SK-N-SH (cell line): Measurements from ENCODE around the gene CCL4. TPM values are rescaled to one million over a fixed set of nuclear protein-coding genes. Genes with fewer than 3 reads are reported as not detected.
"Not testable (repeated sequence)": the region's sequence is repeated elsewhere in the genome, so short reads cannot be mapped to it uniquely, and the experiment has no call there.

Source experiments
- CTCF ChIA-PET: fragments of 300-600, 350-600 bp; formaldehyde crosslinking; extraction: SDS; loops from one replicate; lab custom pipeline; 2021; lab: Yijun Ruan, JAX
- POLR2A ChIA-PET: fragments of 350-600 bp; sonication (Branson Sonifier 250); formaldehyde crosslinking; extraction: SDS; loops from one replicate; lab custom pipeline; 2020; ENCODE audit warnings: antibody characterized with exemption, inconsistent platforms; lab: Yijun Ruan, JAX
- DNase-seq: peaks from one replicate; pipeline ENCODE4 v3.0.0; 2012
- H2AFZ ChIP-seq: fragments of 200-600 bp; sonication (generic); 2 replicates; pipeline ENCODE4 v1.8.1; 2016; ENCODE audit warnings: antibody characterized with exemption, mild to moderate bottlenecking, low read depth
- H3F3A ChIP-seq: fragments of 200-600 bp; sonication (generic); replicated peaks from 2 replicates; pipeline ENCODE3; 2016; ENCODE audit warnings: antibody characterized with exemption, mild to moderate bottlenecking; ENCODE audit not compliant: insufficient read depth
- H3K27ac ChIP-seq, 2 experiments: fragments of 200-500 bp in 1 of 2; fragments of 200-600 bp in 1 of 2; sonication (Bioruptor generic) in 1 of 2; sonication (generic), shearing (Covaris generic) in 1 of 2; 2 replicates each; pipeline versions ENCODE4 v1.5.1 to v1.6.1; 2014 to 2016; ENCODE audit warnings: low read depth in 2 of 2, inconsistent platforms in 1 of 2, low read length in 1 of 2, mild to moderate bottlenecking in 1 of 2, mixed read lengths in 1 of 2
- H3K27me3 ChIP-seq: fragments of 200-600 bp; sonication (generic), shearing (Covaris generic); 2 replicates; pipeline ENCODE4 v1.6.1; 2016; ENCODE audit warnings: mixed run types; ENCODE audit not compliant: insufficient read depth
- H3K36me3 ChIP-seq, 2 experiments: fragments of 200-500 bp in 1 of 2; fragments of 200-600 bp in 1 of 2; sonication (Bioruptor generic) in 1 of 2; sonication (generic) in 1 of 2; replicated peaks in 1 of 2; 2 replicates each; pipeline versions ENCODE3 to v1.5.1; 2014 to 2016; ENCODE audit warnings: low read length in 1 of 2, mild to moderate bottlenecking in 1 of 2; ENCODE audit not compliant: insufficient read depth in 2 of 2, control insufficient read depth in 1 of 2
- H3K4me1 ChIP-seq, 2 experiments: fragments of 200-500 bp in 1 of 2; fragments of 200-600 bp in 1 of 2; sonication (Bioruptor generic) in 1 of 2; sonication (generic), shearing (Covaris generic) in 1 of 2; 2 replicates each; pipeline versions ENCODE4 v1.5.1 to v1.6.1; 2014 to 2016; ENCODE audit warnings: low read depth in 1 of 2, low read length in 1 of 2, mixed run types in 1 of 2; ENCODE audit not compliant: insufficient read depth in 2 of 2, control insufficient read depth in 1 of 2
- H3K4me2 ChIP-seq: fragments of 200-600 bp; sonication (generic), shearing (Covaris generic); 2 replicates; pipeline ENCODE4 v1.6.1; 2017; ENCODE audit warnings: mixed run types
- H3K4me3 ChIP-seq, 2 experiments: fragments of 200-500 bp in 1 of 2; fragments of 200-600 bp in 1 of 2; sonication (Bioruptor generic) in 1 of 2; sonication (generic), shearing (Covaris generic) in 1 of 2; 2 replicates each; pipeline versions ENCODE4 v1.5.1 to v1.8.1; 2014 to 2016; ENCODE audit warnings: low read depth in 2 of 2, inconsistent platforms in 1 of 2, low read length in 1 of 2, mild to moderate bottlenecking in 1 of 2, mixed read lengths in 1 of 2, moderate library complexity in 1 of 2
- H3K79me2 ChIP-seq: fragments of 200-600 bp; sonication (generic); 2 replicates; pipeline ENCODE4 v1.8.1; 2017; ENCODE audit warnings: mild to moderate bottlenecking; ENCODE audit not compliant: insufficient read depth
- H3K9ac ChIP-seq: fragments of 200-600 bp; sonication (generic); 2 replicates; pipeline ENCODE4 v1.6.1; 2017; ENCODE audit warnings: mixed run types
- H3K9me2 ChIP-seq: fragments of 200-600 bp; sonication (generic); 2 replicates; pipeline ENCODE4 v1.6.1; 2017; ENCODE audit warnings: mixed run types
- H3K9me3 ChIP-seq: fragments of 200-600 bp; sonication (generic); 2 replicates; pipeline ENCODE4 v1.6.1; 2017; ENCODE audit warnings: mixed run types, mild to moderate bottlenecking, moderate library complexity
- H4K20me1 ChIP-seq: fragments of 200-600 bp; sonication (generic); 2 replicates; pipeline ENCODE4 v1.6.1; 2017; ENCODE audit warnings: mild to moderate bottlenecking, mixed run types; ENCODE audit not compliant: insufficient read depth
- FOXJ3 ChIP-seq: sonication (generic); formaldehyde crosslinking; IDR thresholded peaks from 2 replicates; pipeline ENCODE4 v1.5.1; 2020; ENCODE audit warnings: mild to moderate bottlenecking, missing genetic modification reagents
- FOXM1 ChIP-seq: IDR thresholded peaks from 2 replicates; pipeline ENCODE4 v1.4.0; 2012; ENCODE audit warnings: low read depth, mild to moderate bottlenecking
- GABPA ChIP-seq: IDR thresholded peaks from 2 replicates; pipeline ENCODE4 v1.4.0; 2012; ENCODE audit warnings: low read depth, mild to moderate bottlenecking
- MAX ChIP-seq: IDR thresholded peaks from 2 replicates; pipeline ENCODE4 v1.4.0; 2012; ENCODE audit warnings: low read depth
- MEF2A ChIP-seq: IDR thresholded peaks from 2 replicates; pipeline ENCODE4 v1.4.0; 2012; ENCODE audit warnings: low read depth, borderline replicate concordance
- NFIC ChIP-seq: IDR thresholded peaks from 2 replicates; pipeline ENCODE4 v1.4.0; 2012; ENCODE audit warnings: borderline replicate concordance
- RAD21 ChIP-seq: IDR thresholded peaks from 2 replicates; pipeline ENCODE4 v1.6.1; 2012; ENCODE audit warnings: mild to moderate bottlenecking, low read length
- REST ChIP-seq: IDR thresholded peaks from 2 replicates; pipeline ENCODE4 v1.6.1; 2012; ENCODE audit warnings: mild to moderate bottlenecking, low read depth, low read length, moderate library complexity
- RFX5 ChIP-seq: IDR thresholded peaks from 2 replicates; pipeline ENCODE4 v1.6.1; 2012; ENCODE audit warnings: mild to moderate bottlenecking, improper control_type of control experiment, low read length
- SIN3A ChIP-seq: IDR thresholded peaks from 2 replicates; pipeline ENCODE4 v1.6.1; 2012; ENCODE audit warnings: low read depth, mild to moderate bottlenecking, low read length, moderate library complexity, borderline replicate concordance
- SMC3 ChIP-seq: IDR thresholded peaks from 2 replicates; pipeline ENCODE4 v1.6.1; 2012; ENCODE audit warnings: low read depth, low read length, improper control_type of control experiment
- TAF1 ChIP-seq: IDR thresholded peaks from 2 replicates; pipeline ENCODE4 v1.6.1; 2012; ENCODE audit warnings: low read depth, mild to moderate bottlenecking, low read length, moderate library complexity, borderline replicate concordance
- USF1 ChIP-seq: IDR thresholded peaks from 2 replicates; pipeline ENCODE4 v1.4.0; 2012; ENCODE audit warnings: low read depth, borderline replicate concordance
- USF2 ChIP-seq: fragments of 150-350 bp; IDR thresholded peaks from 2 replicates; pipeline ENCODE4 v1.6.1; 2017; ENCODE audit warnings: antibody characterized with exemption, low read length, low read depth, borderline replicate concordance
- WGBS: methylation state at CpG from one replicate; pipeline ENCODE4 v1.1.6; 2017; ENCODE audit warnings: low lambda C conversion rate; 5-methylcytosine and 5-hydroxymethylcytosine counted together
- polyA plus RNA-seq, 3 experiments: library from polyadenylated mRNA; depleted of rRNA; stranded (reverse); fragments of >200 nt; gene quantifications; 2 replicates each; pipeline ENCODE4 v1.2.3, GENCODE V29; 2012

Gene CCL4
- polyA plus RNA-seq (2012; rRNA removed) = not detected in 2 replicates
- not detected in 2 replicates for polyA plus RNA-seq (2012; cell fraction: cytosol; rRNA removed)
- not detected in 2 replicates for polyA plus RNA-seq (2012; cell fraction: nucleus; rRNA removed)

- H3K4me3 ChIP-seq, H3K4me1 ChIP-seq, H3K9me3 ChIP-seq, H3K27ac ChIP-seq, H3K9me2 ChIP-seq, CTCF ChIA-PET, POLR2A ChIA-PET, H3K9ac ChIP-seq, H3K4me2 ChIP-seq, H3K79me2 ChIP-seq, H3K36me3 ChIP-seq, H3F3A ChIP-seq, H2AFZ ChIP-seq, DNase-seq, H4K20me1 ChIP-seq: not testable (repeated sequence)
- WGBS = 2% methylated on average over 6 of the region's 6 CpGs
- 0 out of 2 replicates have a peak, but pooled peaks cover 22% of the 10 kb centered on the region for H3K27me3 ChIP-seq
These were observed at the start of gene CCL4 for GRCh38 chr17:36103401-36103975. TSS of gene CCL4 (plus strand) at chr17:36103827. CDS start at chr17:36103906, 79 bp downstream.

GRCh38 chr17:36055171-36055570 is 48.5 kb upstream of the CCL4 start:
- no peak for DNase-seq
- no peak overlapping the region for H3K9ac ChIP-seq
- no peak for TF ChIP-seq SIN3A
- TF ChIP-seq NFIC = no peak
- no peak for TF ChIP-seq TAF1
- no peak for TF ChIP-seq SMC3
- no peak for TF ChIP-seq USF2
- TF ChIP-seq FOXM1 = no peak
- no peak for TF ChIP-seq USF1
- no peak for TF ChIP-seq RAD21
- TF ChIP-seq MEF2A = no peak
- no peak for TF ChIP-seq RFX5
- TF ChIP-seq GABPA = no peak
- TF ChIP-seq FOXJ3 (CRISPR knock-in tag) = no peak
- no peak for TF ChIP-seq REST
- no peak for TF ChIP-seq MAX
- TF ChIP-seq, all 33 proteins: peak for 0
- no peaks in the 10 kb centered on the region for H3K4me1 ChIP-seq
- no peaks in the 10 kb centered on the region for H3K9me2 ChIP-seq
- H3K27me3 ChIP-seq = no peaks in the 10 kb centered on the region; the same call in 1 of the 2 replicates
- no peak overlapping the region for H3K4me3 ChIP-seq
- ChIA-PET POLR2A (no interaction called here), CTCF (interaction anchor here (0.7 to 1.6 kb wide), 3 partner anchors 17 to 79 kb away, joined by 3 to 4 read pairs (median 4); no protein-coding TSS in a partner anchor)
- no peaks in the 10 kb centered on the region for H3K79me2 ChIP-seq
- H3K9me3 ChIP-seq = no peaks in the 10 kb centered on the region
- no peaks in the 10 kb centered on the region for H3F3A ChIP-seq
- no peak overlapping the region for H3K4me2 ChIP-seq
- 20% methylated on average over 2 of the region's 2 CpGs for WGBS
- H4K20me1 ChIP-seq = no peaks in the 10 kb centered on the region
- H3K36me3 ChIP-seq = no peaks in the 10 kb centered on the region
- H3K27ac ChIP-seq = no peak overlapping the region
- H2AFZ ChIP-seq = no peak overlapping the region
